DND-41 (cell line): ENCODE measurements around the gene GP9.

Experiments
- CTCF ChIP-seq: IDR thresholded peaks from 2 replicates; pipeline ENCODE4 v1.5.1; 2012; ENCODE audit warnings: borderline replicate concordance, low read length, moderate library complexity, mild to moderate bottlenecking; ENCODE audit not compliant: poor library complexity, severe bottlenecking; ENCODE audit errors: extremely low read depth
- EZH2 ChIP-seq: IDR thresholded peaks from 3 replicates; pipeline ENCODE4 v1.6.1; 2012; ENCODE audit warnings: borderline replicate concordance, low read depth, mild to moderate bottlenecking, moderate library complexity, low read length, inconsistent platforms; ENCODE audit not compliant: severe bottlenecking

GRCh38 chr3:129100274-129100673 lies 39.7 kb downstream of the GP9 start:
- TF ChIP-seq CTCF (no peak), EZH2 (no peak)
